Thyroid gland (tissue), 4 donors: Measurements from ENCODE around the gene GGT6.

Experiments
- CTCF ChIP-seq, 6 experiments: fragments of 200-600 bp in 3 of 6; fragments of 450-650 bp in 3 of 6; sonication (generic) in 3 of 6; IDR thresholded peaks; one replicate each; pipeline ENCODE4 v1.5.1; 2016 to 2019; ENCODE audit warnings: antibody characterized with exemption in 6 of 6, mild to moderate bottlenecking in 2 of 6, inconsistent platforms in 1 of 6, moderate library complexity in 1 of 6
- POLR2A ChIP-seq, 2 donors: fragments of 450-650 bp; IDR thresholded peaks; one replicate each; pipeline ENCODE4 v1.6.1; 2017; ENCODE audit warnings: antibody characterized with exemption in 2 of 2, mild to moderate bottlenecking in 2 of 2, moderate library complexity in 1 of 2

GRCh38 chr17:4512156-4513112 is 47.9 kb downstream of the GGT6 start:
- TF ChIP-seq CTCF (IDR thresholded peaks at IDR 0.05) (no peak), POLR2A (IDR thresholded peaks at IDR 0.05) (no peak)
